HG02759 (cell line): ENCODE measurements around the gene REXO4.
"Not testable (repeated sequence)": the region's sequence is repeated elsewhere in the genome, so short reads cannot be mapped to it uniquely, and the experiment has no call there.

Experiments used
- ATAC-seq: cut with Tn5 transposase; IDR thresholded peaks from one replicate; pipeline ENCODE4 v1.9.1; 2021; ENCODE audit warnings: mild to moderate bottlenecking, moderate library complexity; ENCODE audit not compliant: unreplicated experiment

Gene REXO4

DNA sequence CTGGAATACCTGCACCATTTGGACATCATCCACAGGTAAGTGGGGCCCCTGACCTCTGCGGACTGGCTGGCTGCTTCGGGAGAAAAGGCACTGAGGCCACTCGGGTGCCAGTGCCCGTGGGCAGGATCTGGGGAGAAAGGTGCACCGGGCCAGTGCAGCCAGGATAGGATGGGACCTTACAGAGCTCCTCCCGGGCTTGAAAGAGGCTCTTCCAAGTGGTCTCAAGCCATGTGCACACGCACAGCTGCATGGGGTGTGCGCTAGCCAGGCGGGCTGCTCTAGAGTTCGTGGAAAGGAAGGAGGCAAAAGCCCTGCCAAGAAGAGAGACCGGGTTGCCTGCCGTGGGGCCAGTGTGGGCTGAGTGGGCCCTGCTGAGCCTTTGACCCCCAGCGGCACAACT, 28.2 kb downstream of the REXO4 start:
- no peak for ATAC-seq

DNA sequence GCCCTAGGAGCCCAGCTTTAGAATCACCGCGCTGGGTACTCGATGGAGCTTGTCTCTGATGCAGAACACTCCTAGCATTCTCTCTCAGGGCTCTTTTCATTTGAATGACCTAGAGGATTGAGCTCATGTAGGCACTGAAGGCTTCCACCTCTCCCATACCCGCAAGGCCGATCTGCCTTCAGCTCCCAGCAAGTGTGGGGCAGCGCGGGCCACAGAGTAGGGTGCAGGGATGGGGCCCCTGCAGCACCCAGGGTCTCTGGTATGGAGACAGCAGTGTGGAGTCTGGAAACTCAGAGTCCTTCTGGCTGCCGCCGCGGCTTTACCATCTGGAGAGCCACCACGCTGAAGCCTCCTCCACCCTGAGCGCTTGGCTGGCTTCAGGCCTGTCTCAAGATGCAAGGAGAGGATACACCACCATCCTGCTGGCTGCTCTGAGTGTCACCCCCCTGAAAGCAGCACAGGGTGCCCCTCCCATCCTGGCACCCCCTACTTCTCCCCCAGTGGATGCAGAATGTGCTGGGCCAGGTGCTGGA, 28.7 kb downstream of the REXO4 start:
- ATAC-seq, result no peak

DNA sequence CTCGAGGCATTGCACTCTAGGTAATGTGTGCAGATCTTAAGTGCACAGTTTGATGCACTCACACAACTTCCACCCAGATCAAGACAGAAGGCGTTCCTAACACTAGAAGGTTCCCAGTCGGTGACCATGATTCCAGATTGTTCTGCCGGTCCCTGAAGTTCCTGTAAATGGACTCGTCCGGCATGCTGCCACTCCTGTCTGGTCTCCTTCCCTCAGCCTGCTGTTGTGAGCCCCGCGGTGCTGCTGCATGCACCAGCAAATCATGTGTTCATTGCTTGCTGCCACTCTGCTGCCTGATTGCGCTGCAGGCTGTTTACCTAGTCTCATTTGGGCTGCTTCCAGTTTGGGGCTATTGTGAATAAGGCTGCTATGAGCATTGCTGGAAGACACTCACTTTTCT, 30.1 kb downstream of the REXO4 start:
- ATAC-seq, result no peak

DNA sequence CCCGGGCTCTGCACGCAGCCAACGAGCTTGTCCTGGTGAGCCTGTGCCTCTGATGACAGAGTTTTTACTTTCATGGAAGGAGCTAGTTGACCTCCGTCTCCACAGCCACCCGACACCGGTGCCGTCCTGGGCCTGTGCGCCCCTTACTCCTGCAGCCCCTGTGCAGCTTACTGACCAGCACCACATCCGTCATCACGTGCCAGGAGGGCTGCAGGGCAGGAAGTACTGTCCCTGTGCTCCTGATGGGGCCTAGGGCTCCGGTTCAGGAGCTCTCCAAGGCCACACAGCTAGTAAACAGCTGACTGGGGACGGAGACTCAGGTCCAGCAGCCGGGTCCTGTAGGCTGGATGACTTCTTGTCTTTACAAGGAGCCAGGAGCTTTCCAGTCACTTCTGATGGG, 31.5 kb downstream of the REXO4 start:
- no peak for ATAC-seq

DNA sequence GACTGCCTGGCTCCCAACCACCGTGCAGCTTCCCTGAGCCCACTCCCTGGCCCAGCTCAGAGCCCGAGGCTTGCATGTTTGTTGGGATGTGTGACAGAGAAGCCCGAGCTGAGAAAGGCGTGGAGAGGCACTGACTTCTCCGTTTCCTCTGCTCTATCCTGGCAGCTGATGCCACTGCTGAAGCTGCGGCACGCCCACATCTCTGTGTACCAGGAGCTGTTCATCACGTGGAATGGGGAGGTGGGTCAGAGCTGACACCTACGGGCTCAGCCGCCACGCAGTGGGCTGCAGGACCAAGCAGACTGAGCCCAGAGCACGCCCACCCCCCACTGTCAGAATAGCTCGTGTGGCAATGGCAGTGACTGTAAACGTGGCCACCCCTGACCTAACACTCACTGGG, 32.4 kb downstream of the REXO4 start:
- ATAC-seq, result no peak

DNA sequence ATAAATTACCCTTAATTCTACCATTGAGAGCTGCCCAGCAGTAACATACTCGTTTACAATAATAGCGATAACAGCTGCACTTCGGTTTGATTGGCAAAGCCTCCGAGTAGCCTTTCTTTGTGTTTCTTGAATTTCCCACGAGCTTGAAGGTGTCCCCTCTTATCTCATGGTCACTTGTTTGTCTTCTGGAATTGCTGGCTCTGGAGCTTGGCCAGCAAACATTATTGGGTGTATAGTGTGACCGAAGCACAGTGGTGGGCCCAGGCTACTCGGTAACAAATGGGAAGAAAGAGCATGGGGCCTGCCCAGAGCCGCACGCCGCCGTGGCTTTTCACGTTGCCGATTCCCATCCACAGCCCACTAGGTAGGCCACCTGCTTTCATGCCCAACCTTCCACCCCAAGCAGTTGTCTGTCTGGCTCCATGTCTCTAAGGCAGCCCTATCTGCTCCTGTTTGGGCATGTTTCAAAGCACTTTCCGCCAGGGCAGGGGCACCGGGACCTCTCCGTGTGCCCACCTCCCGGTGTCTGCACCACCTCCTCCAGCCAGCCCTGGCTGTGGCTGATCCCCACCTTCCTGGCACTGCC, 33.0 kb downstream of the REXO4 start:
- ATAC-seq, result no peak

DNA sequence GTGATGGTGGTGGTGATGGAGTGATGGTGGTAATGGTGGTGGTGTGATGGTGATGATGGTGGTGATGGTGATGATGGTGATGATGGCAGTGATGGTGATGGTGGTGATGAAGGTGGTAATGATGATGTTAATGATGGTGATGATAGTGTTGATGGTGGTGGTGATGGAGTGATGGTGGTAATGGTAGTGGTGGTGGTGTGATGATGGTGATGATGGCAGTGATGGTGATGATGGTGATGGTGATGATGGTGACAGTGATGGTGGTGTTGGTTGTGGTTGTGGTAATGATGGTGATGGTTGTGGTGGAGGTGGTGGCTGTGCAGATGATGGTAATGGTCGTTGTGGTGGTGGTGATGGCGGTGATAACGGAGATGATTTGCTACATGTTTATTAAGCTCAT, 34.4 kb downstream of the REXO4 start:
- no peak for ATAC-seq

DNA sequence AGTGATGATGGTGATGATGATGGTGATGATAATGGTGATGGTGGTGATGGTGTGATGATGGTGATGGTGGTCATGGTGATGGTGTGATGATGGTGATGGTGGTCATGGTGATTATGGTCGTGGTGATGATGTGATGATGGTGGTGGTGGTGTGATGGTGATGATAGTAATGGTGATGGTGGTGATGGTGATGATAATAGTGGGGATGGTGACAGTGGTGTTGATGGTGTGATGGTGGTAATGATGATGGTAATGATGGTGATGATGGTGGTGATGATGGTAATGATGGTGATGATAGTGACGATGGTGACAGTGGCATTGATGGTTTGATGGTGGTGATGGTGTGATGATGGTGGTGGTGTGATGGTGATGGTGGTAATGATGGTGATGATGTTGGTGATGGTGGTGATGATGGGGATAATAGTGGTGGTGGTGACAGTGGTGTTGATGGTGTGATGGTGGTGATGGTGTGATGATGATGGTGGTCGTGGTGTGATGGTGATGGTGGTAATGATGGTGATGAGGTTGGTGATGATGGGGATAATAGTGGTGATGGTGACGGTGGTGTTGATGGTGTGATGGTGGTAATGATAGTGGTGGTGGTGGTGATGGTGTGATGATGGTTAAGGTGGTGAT, 35.2 kb downstream of the REXO4 start:
- ATAC-seq, result no peak

DNA sequence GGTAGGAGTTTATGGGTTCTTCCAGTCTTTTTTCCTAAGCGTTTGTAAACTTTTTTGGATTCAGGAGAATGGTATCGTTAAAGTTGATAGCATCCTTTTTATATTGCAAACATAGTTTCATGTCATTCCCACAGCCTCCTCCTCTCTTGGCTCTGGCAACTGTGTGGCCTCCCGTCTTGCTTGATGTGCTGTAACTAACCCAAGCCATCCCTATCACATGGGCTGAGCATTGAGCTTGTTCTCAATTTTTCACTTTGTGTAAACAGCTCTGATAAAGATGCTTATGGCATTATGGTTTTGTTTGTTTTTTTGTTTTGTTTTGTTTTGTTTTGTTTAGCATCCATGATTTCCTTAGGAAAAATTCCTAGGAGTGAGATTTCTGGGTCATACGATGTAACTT, 37.1 kb downstream of the REXO4 start:
- no peak for ATAC-seq

DNA sequence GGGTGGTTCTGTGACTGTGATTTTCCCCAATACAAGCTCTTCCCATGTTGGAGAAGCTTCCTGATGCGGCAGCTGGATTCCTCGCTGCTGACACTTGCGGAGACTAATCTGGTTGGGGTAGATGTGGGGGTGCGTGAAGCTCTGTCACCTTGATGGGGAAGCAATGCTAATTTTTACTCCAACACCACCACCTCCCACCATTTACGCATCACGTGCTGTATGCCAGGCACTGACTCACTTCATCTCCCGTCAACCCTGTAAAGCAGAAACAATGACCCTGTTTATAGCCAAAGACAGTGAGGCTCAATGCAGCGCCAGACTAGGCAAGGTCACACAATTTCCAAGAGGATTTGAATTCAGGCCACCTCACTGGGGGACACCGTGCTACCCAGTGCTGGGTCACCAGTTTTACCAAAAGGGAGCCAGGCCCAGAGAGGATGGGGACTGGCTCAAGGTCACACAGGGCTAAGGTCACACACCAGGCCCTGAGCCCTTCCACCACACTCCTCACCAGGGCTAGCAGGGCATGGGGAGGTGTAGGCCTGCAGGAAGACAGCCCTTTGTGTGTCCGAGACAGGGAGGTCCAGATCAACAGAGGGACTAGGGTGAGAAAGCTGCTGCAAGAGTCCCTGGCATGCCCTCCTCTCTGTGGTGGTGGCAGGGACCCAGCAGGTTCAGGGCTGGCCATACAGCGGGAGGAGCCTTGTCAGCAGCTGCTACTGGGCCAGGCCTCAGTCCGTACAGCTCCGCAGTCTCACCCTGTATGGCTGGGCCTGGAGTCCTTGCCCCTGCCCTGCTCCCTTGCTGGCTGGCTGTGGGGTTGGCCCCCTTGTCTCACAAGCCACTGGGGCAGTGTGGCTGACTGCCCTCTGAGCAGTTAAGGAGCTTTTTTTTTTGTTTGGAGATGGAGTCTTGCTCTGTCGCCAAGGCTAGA, 38.4 kb downstream of the REXO4 start:
- ATAC-seq, result no peak

DNA sequence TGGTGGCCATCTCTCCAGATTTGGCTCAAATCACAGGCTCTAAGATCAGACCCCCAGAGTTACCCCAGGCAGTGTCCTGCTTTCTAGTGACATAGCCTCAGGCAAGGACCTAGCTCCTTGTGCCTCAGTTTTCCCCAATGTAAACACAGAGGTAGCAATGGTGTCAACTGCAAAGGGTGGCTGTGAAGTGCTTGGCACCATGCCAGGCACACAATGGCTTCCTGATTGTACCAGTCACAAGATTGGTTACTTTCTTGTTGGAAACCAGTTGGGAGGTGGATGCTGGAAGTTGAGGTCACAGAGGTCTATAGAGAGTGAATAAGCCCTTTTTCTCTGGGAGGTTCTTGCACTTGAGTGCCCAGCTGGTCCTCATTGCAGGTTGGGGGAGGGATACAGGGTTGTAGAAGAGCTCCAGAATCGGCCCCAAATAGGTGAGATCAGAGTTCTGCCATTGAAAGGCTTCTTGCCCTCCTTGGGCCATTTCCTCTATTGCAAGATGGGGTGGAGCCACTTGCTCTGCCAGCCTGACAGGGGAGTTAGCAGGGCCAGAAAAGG, 39.3 kb downstream of the REXO4 start:
- no peak for ATAC-seq

DNA sequence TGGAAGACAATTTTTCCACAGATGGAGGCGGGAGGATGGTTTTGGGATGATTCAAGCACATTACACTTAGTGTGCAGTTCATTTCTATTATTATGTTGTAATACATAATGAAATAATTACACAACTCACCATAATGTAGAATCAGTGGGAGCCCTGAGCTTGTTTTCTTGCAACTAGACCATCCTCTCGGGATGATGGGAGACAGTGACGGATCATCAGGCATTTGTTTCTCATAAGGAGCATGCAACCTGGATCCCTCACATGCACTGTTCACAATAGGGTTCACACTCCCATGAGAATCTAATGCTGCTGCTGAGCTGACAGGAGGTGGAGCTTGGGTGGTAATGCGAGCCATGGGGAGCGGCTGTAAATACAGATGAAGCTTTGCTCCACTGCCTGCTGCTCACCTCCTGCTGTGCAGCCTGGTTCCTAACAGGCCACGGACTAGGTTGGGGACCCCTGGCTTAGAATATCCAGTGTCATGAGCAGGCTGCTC, 40.0 kb downstream of the REXO4 start:
- ATAC-seq, result no peak

DNA sequence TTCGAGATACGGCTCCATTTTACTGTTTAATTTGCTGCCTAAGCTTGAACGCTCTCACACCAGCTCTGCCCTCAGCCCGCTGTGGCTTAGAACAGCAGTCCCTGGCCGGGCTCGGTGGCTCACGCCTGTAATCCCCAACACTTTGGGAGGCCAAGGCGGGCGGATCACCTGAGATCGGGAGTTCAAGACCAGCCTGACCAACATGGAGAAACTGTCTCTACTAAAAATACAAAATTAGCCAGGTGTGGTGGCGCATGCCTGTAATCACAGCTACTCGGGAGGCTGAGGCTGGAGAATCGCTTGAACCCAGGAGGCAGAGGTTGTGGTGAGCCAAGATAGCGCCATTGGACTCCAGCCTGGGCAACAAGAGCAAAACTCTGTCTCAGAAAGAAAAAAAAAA, 40.5 kb downstream of the REXO4 start:
- ATAC-seq, result not testable (repeated sequence)

DNA sequence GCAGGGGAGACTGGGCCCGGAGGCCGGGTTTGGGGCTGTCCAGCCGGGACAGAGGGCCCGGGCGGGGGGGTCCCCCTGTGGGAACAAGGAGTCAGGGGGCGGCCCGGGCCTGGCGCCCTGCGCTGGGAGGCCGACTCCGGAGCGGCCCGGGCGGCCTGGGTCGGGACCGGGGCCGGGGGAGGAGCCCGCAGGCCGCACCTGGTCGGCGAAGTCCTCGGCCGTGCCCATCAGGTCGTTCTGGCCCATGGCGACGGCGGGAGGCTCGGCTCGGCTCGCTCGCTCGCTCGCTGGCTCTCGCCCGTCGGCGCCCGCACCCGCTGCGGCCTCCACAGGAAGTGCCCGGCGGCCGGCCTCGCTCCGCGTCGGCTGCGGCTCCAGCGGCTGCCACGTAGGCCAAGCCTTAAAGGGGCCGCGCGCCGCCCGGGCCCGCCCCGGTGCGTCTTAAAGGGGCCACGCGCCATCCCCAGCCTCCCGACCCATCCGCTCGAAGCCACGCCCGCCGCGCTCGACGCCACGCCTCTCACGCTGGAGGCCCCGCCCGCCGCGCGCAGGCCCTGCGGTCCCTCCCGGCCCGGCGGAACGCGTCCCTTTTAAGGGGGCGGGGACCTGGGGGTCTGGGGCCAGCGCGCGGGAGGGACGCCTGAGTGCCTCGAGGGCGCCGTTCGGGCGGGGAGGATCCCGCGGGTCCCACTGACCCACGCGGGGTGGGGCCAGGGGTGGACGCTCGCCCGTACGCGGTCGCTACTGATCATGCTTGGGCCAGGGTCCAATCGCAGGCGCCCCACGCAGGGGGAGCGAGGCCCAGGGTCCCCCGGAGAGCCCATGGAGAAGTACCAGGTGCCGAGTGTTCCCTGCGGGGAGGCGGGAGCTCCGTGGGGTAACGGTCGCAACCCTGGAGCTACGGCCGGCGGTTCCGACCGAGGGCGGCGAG, 41.8 kb downstream of the REXO4 start, which contains the start of the genes STKLD1 and SURF4:
Gene STKLD1 (plus strand): TSS at position 643 of the 931 bp plus-strand sequence. CDS start 108 bp downstream, at position 751.
Gene SURF4 (minus strand): TSS at position 337 of the 931 bp plus-strand sequence. CDS start 91 bp downstream, at position 246.
- ATAC-seq, result peak; percentile 89

DNA sequence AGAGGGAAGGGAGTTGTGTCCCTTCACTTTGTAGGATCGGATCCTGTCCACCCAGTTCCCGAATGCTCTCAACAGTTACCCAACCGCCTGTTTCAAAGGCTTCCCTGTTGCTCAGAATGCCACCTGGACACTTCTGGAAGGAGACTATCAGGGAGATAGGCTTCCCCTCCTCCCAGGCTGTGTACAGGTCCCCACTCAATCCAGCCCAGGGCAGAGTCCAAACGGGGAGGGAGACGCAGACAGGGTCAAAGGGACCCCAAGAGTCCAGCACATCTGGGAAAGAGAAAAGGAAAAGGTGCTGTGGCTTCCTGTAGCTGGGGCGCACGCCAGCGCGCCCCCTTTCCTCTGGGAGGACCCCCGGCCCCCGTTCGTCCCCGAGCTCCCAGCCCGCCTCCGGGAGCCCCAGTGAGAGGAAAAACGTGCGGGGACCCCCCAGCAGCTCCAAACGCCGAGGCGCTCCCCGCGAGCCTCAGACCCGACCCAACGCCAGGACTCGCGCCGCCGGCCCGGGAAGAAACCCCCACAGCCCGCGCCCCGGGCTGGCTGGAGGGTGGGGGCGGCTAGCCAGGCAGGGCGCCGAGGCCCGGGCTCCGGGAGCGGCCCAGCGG, 42.6 kb downstream of the REXO4 start:
- ATAC-seq, result peak; percentile 23

DNA sequence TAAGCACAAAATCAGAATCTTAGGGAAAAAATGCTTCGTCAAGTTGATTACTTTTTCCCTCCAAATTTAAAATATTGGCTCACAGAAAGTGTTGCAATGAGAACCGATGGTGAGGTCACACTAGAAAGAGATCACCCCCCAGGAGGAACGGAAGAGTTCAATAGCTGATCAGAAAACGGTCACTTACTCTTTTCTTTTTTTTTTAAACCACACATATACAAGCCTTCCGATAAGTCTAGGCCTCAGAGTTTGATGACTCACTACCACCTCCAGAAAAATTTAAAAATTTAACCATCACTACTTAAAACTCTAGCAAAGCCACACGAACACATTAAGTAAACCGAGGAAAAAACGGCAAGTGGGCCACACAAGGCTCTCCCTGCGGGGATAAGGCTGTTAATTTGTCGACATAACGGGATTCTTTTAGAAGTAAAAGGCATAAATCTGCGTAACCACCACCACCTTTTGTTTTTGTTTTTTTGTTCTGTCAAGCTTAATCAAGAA, 43.1 kb downstream of the REXO4 start:
- ATAC-seq, result no peak

DNA sequence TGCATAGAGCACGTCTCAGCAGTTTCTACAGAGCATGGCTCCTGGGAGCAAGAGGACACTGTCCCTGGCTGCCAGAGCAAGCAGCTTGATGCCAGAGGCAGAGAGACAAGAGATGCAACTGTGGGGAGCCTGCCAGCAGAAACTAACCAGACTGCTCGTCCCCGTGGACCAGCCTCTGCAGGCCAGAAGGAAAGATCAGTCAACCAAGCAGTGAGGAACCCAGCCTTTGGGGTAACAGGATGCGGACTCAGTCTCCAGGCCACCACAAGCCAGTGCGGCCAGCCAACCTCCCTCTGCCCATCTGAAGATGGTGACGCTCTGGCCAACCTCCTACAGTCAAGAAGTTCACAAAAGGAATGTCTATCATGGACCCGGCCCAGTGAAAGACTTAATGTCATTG, 45.7 kb downstream of the REXO4 start:
- ATAC-seq, result no peak

DNA sequence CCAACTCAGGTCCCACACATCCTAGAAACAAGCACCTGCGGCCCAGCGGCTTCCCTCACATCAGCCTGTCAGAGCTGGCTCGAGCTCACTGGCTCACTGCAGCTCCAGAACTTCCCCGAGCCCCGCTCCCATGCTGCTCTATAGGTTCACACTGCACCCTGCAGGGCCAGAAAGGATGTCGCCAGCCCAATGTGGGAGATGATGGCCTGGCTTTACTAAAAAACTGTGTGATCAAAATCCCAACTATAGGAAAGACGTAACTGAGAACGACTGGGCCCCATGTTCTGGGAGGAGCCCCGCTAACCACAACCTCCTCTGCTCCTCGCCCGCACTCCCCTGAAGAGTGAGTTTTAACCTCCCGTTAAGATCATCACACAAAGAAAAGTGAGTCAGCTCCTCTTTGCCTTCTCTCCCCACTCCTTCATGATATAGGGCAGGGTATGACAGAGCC, 46.5 kb downstream of the REXO4 start:
- no peak for ATAC-seq

DNA sequence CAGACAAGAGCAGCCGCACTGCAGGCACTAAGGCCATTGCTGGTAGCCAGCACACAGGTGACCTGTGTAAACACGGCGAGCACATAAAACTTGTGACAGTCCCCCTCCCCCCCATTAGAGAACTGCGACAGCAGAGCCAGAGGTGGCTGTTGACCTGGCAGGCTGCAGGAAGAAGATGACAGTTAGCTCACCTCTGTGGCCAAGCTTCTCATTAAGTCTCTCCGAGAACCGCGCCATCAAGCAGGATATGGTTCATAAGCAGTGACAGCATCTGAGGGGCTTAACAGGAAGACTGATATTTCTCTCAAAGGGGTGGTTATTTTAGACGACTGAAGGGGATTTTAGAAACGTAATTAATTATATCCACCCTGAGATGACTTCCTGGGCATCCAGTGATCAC, 47.1 kb downstream of the REXO4 start:
- ATAC-seq, result no peak
